ENCODE measurements around the gene TEP1. TPM values are rescaled to one million over a fixed set of nuclear protein-coding genes. Genes with fewer than 3 reads are reported as not detected.

The TEP1 gene
- total RNA-seq (10 to 100 TPM; 49.0 to 62.4 TPM), polyA plus RNA-seq (10 to 100 TPM; 10.3 to 28.2 TPM)
- long read RNA-seq, donor 1, partial matches to known transcripts, result 8 of 11 reads
- long read RNA-seq, donor 1, other reads (novel, unspliced or antisense), result 3 of 11 reads
- long read RNA-seq, donor 2, partial matches to known transcripts, result 2 of 4 reads
- long read RNA-seq, donor 2, other reads (novel, unspliced or antisense), result 2 of 4 reads

- Histone ChIP-seq H3K27ac (ENCODE audit: low read depth in 1 of 2, low read length in 2 of 2) (peak within 1 kb of the TSS; percentile 84 to 99), H3K4me1 (ENCODE audit: control insufficient read depth in 1 of 2, insufficient read depth in 2 of 2, low read length in 2 of 2) (peaks cover 3 to 7% of the 10 kb centered on the region in 2 donors), H3K4me3 (ENCODE audit: low read length in 2 of 2) (peak within 1 kb of the TSS; percentile 87 to 96), H3K9me3 (ENCODE audit: control insufficient read depth, low read length) (no peaks in the 10 kb centered on the region), H3K27me3 (ENCODE audit: control insufficient read depth in 1 of 2, insufficient read depth in 2 of 2, low read length in 1 of 2) (no peaks in the 10 kb centered on the region), H3K36me3 (ENCODE audit: control insufficient read depth in 1 of 2, insufficient read depth in 2 of 2, low read length in 1 of 2) (no peaks in the 10 kb centered on the region)
- peak; percentile 94 to 96 for DNase-seq
- intact Hi-C loops (cut with DNase I), result loop anchor here (2.0 to 5.0 kb wide), 4 partner anchors 44 to 270 kb away; partner anchors contain the start of genes APEX1 (in 2 of the 2) and PARP2 (in 1 of the 2)
- 0 to 1% methylated on average over 42 to 43 of the region's 43 CpGs for WGBS, 2 donors
- ATAC-seq (ENCODE audit: low FRiP score), result peak; percentile 96
Measured at GRCh38 chr14:20412876-20413743, at the start of gene TEP1. TSS of gene TEP1 (minus strand) at chr14:20413501. CDS start at chr14:20408439, 5,062 bp downstream.

GRCh38 chr14:20461225-20462141 lies 48.2 kb upstream of the TEP1 start, which contains the start of gene PIP4P1:
TSS of gene PIP4P1 (minus strand) at chr14:20461434. CDS start at chr14:20461325, 109 bp downstream.
- DNase-seq, result peak; percentile 99
- H3K27me3 ChIP-seq (ENCODE audit: control insufficient read depth in 1 of 2, insufficient read depth in 2 of 2, low read length in 1 of 2), result no peaks in the 10 kb centered on the region
- H3K4me1 ChIP-seq (ENCODE audit: control insufficient read depth in 1 of 2, insufficient read depth in 2 of 2, low read length in 2 of 2), result no peaks in the 10 kb centered on the region
- peak within 1 kb of the TSS; percentile 77 to 83 for H3K4me3 ChIP-seq (ENCODE audit: low read length in 2 of 2)
- H3K36me3 ChIP-seq (ENCODE audit: control insufficient read depth in 1 of 2, insufficient read depth in 2 of 2, low read length in 1 of 2), result peaks cover 0 to 6% of the 10 kb centered on the region in 2 donors
- intact Hi-C loops (cut with DNase I), result loop anchor here (2.0 to 10.0 kb wide), 3 partner anchors 117 to 223 kb away; partner anchors contain the start of genes RNASE4 (in 2 of the 2) and PARP2 (in 1 of the 2)
- WGBS, 2 donors, result 0% methylated on average over 40 to 67 of the region's 67 CpGs
- H3K27ac ChIP-seq (ENCODE audit: low read depth in 1 of 2, low read length in 2 of 2), result peak within 1 kb of the TSS in 1 of 2 donors; percentile 50
- no peaks in the 10 kb centered on the region for H3K9me3 ChIP-seq (ENCODE audit: control insufficient read depth, low read length)
- ATAC-seq (ENCODE audit: low FRiP score), result peak; percentile 99

- H3K4me3 ChIP-seq (ENCODE audit: low read length in 2 of 2), result peak overlapping the region; percentile 77 to 83
- WGBS, 2 donors, result 6 to 8% methylated on average over 29 to 32 of the region's 32 CpGs
- peak overlapping the region in 1 of 2 donors; percentile 50 for H3K27ac ChIP-seq (ENCODE audit: low read depth in 1 of 2, low read length in 2 of 2)
- H3K4me1 ChIP-seq (ENCODE audit: control insufficient read depth in 1 of 2, insufficient read depth in 2 of 2, low read length in 2 of 2), result no peaks in the 10 kb centered on the region
- no peaks in the 10 kb centered on the region for H3K9me3 ChIP-seq (ENCODE audit: control insufficient read depth, low read length)
- DNase-seq (no peak), ATAC-seq (ENCODE audit: low FRiP score) (no peak)
- no peaks in the 10 kb centered on the region for H3K27me3 ChIP-seq (ENCODE audit: control insufficient read depth in 1 of 2, insufficient read depth in 2 of 2, low read length in 1 of 2)
- peaks cover 0 to 6% of the 10 kb centered on the region in 2 donors for H3K36me3 ChIP-seq (ENCODE audit: control insufficient read depth in 1 of 2, insufficient read depth in 2 of 2, low read length in 1 of 2)
- intact Hi-C loops (cut with DNase I), result loop anchor here (2.0 to 10.0 kb wide), 3 partner anchors 116 to 224 kb away; partner anchors contain the start of genes RNASE4 (in 2 of the 2) and PARP2 (in 1 of the 2)
Measured at GRCh38 chr14:20460458-20461224, 47.3 kb upstream of the TEP1 start.

GRCh38 chr14:20458031-20458789 lies 44.9 kb upstream of the TEP1 start:
- Histone ChIP-seq H3K27me3 (ENCODE audit: control insufficient read depth in 1 of 2, insufficient read depth in 2 of 2, low read length in 1 of 2) (no peaks in the 10 kb centered on the region), H3K9me3 (ENCODE audit: control insufficient read depth, low read length) (no peaks in the 10 kb centered on the region), H3K36me3 (ENCODE audit: control insufficient read depth in 1 of 2, insufficient read depth in 2 of 2, low read length in 1 of 2) (peaks cover 0 to 6% of the 10 kb centered on the region in 2 donors), H3K27ac (ENCODE audit: low read depth in 1 of 2, low read length in 2 of 2) (no peak overlapping the region), H3K4me1 (ENCODE audit: control insufficient read depth in 1 of 2, insufficient read depth in 2 of 2, low read length in 2 of 2) (no peaks in the 10 kb centered on the region), H3K4me3 (ENCODE audit: low read length in 2 of 2) (no peak overlapping the region)
- DNase-seq (peak in 1 of 2 donors; percentile 20), ATAC-seq (ENCODE audit: low FRiP score) (no peak)
- intact Hi-C loops (cut with DNase I), result loop anchor here (5.0 kb wide), 2 partner anchors 46 to 154 kb away; partner anchors contain the start of gene TEP1 (in 2 of the 2)
- 52 to 59% methylated on average over 8 of the region's 8 CpGs for WGBS, 2 donors

- peak in 1 of 2 donors; percentile 63 for DNase-seq
- no peak for ATAC-seq (ENCODE audit: low FRiP score)
- H3K27me3 ChIP-seq (ENCODE audit: control insufficient read depth in 1 of 2, insufficient read depth in 2 of 2, low read length in 1 of 2), result no peaks in the 10 kb centered on the region
- intact Hi-C loops (cut with DNase I), result loop anchor here (5.0 kb wide), 2 partner anchors 45 to 155 kb away; partner anchors contain the start of gene TEP1 (in 2 of the 2)
- peaks cover 0 to 6% of the 10 kb centered on the region in 2 donors for H3K36me3 ChIP-seq (ENCODE audit: control insufficient read depth in 1 of 2, insufficient read depth in 2 of 2, low read length in 1 of 2)
- H3K4me1 ChIP-seq (ENCODE audit: control insufficient read depth in 1 of 2, insufficient read depth in 2 of 2, low read length in 2 of 2), result no peaks in the 10 kb centered on the region
- no peak overlapping the region for H3K4me3 ChIP-seq (ENCODE audit: low read length in 2 of 2)
- no peak overlapping the region for H3K27ac ChIP-seq (ENCODE audit: low read depth in 1 of 2, low read length in 2 of 2)
- H3K9me3 ChIP-seq (ENCODE audit: control insufficient read depth, low read length), result no peaks in the 10 kb centered on the region
- 82 to 85% methylated on average over 13 of the region's 13 CpGs for WGBS, 2 donors
Measured at GRCh38 chr14:20456971-20457370, 43.7 kb upstream of the TEP1 start.

GRCh38 chr14:20455355-20456300 lies 42.3 kb upstream of the TEP1 start:
- Histone ChIP-seq H3K27me3 (ENCODE audit: control insufficient read depth in 1 of 2, insufficient read depth in 2 of 2, low read length in 1 of 2) (no peaks in the 10 kb centered on the region), H3K27ac (ENCODE audit: low read depth in 1 of 2, low read length in 2 of 2) (peak overlapping the region in 1 of 2 donors; percentile 75), H3K4me3 (ENCODE audit: low read length in 2 of 2) (peak overlapping the region; percentile 51 to 59), H3K36me3 (ENCODE audit: control insufficient read depth in 1 of 2, insufficient read depth in 2 of 2, low read length in 1 of 2) (peaks cover 0 to 6% of the 10 kb centered on the region in 2 donors), H3K9me3 (ENCODE audit: control insufficient read depth, low read length) (no peaks in the 10 kb centered on the region), H3K4me1 (ENCODE audit: control insufficient read depth in 1 of 2, insufficient read depth in 2 of 2, low read length in 2 of 2) (no peaks in the 10 kb centered on the region)
- WGBS, 2 donors, result 1% methylated on average over 39 of the region's 39 CpGs
- ATAC-seq (ENCODE audit: low FRiP score), result peak; percentile 70
- intact Hi-C loops (cut with DNase I), result loop anchor here (1.0 to 5.0 kb wide), 4 partner anchors 14 to 157 kb away; partner anchors contain the start of genes TEP1 (in 2 of the 2), PARP2 (in 1 of the 2) and PNP (in 1 of the 2)
- DNase-seq, result peak in 1 of 2 donors; percentile 79
